ENCODE measurements around the gene ACYP2.

ACYP2 gene

GRCh38 chr2:54342603-54343002 is 227.2 kb downstream of the ACYP2 start:
- TF ChIP-seq CTCF (IDR thresholded peaks at IDR 0.05; ENCODE audit: insufficient read depth, low read length, poor library complexity, severe bottlenecking) (no peak), EZH2phosphoT487 (conservative IDR thresholded peaks at IDR 0.05; ENCODE audit: low read length) (no peak)
- Histone ChIP-seq H3K4me2 (ENCODE audit: low read depth, low read length, poor library complexity, severe bottlenecking) (no peak overlapping the region), H2AFZ (ENCODE audit: low read depth, low read length, severe bottlenecking) (no peak overlapping the region), H3K27ac (ENCODE audit: low read depth, low read length) (no peak overlapping the region), H3K27me3 (ENCODE audit: low read length) (no peaks in the 10 kb centered on the region), H3K36me3 (ENCODE audit: low read length) (no peaks in the 10 kb centered on the region), H3F3A (ENCODE audit: insufficient read depth) (no peaks in the 10 kb centered on the region), H3K9ac (ENCODE audit: low read length) (no peak overlapping the region), H3K9me2 (replicated peaks; ENCODE audit: insufficient read depth, low read length) (no peaks in the 10 kb centered on the region), H3K9me3 (ENCODE audit: insufficient read depth, low read length) (no peaks in the 10 kb centered on the region), H4K20me1 (ENCODE audit: low read depth, low read length) (no peaks in the 10 kb centered on the region), H3K79me2 (ENCODE audit: insufficient read depth, low read length) (no peaks in the 10 kb centered on the region), H3K4me3 (ENCODE audit: insufficient read depth, low read length, poor library complexity, severe bottlenecking) (no peak overlapping the region)

- Histone ChIP-seq H3F3A (ENCODE audit: insufficient read depth) (no peaks in the 10 kb centered on the region), H3K4me2 (ENCODE audit: low read depth, low read length, poor library complexity, severe bottlenecking) (no peak overlapping the region), H3K27me3 (ENCODE audit: low read length) (no peaks in the 10 kb centered on the region), H3K27ac (ENCODE audit: low read depth, low read length) (no peak overlapping the region), H3K9ac (ENCODE audit: low read length) (no peak overlapping the region), H3K36me3 (ENCODE audit: low read length) (no peaks in the 10 kb centered on the region), H2AFZ (ENCODE audit: low read depth, low read length, severe bottlenecking) (no peak overlapping the region), H3K9me3 (ENCODE audit: insufficient read depth, low read length) (no peaks in the 10 kb centered on the region), H3K79me2 (ENCODE audit: insufficient read depth, low read length) (no peaks in the 10 kb centered on the region), H3K9me2 (replicated peaks; ENCODE audit: insufficient read depth, low read length) (no peaks in the 10 kb centered on the region), H3K4me3 (ENCODE audit: insufficient read depth, low read length, poor library complexity, severe bottlenecking) (no peak overlapping the region), H4K20me1 (ENCODE audit: low read depth, low read length) (no peaks in the 10 kb centered on the region)
- TF ChIP-seq EZH2phosphoT487 (conservative IDR thresholded peaks at IDR 0.05; ENCODE audit: low read length): no peak
These were observed 232.2 kb downstream of the ACYP2 start for GRCh38 chr2:54347622-54348021.

- no peak for TF ChIP-seq CTCF (IDR thresholded peaks at IDR 0.05; ENCODE audit: insufficient read depth, low read length, poor library complexity, severe bottlenecking)
- no peak for TF ChIP-seq EZH2phosphoT487 (conservative IDR thresholded peaks at IDR 0.05; ENCODE audit: low read length)
These were observed 233.2 kb downstream of the ACYP2 start for GRCh38 chr2:54348646-54349045.

GRCh38 chr2:54350426-54350825 is 235.0 kb downstream of the ACYP2 start:
- H3K9me3 ChIP-seq (ENCODE audit: insufficient read depth, low read length): no peaks in the 10 kb centered on the region
- no peak overlapping the region for H3K4me3 ChIP-seq (ENCODE audit: insufficient read depth, low read length, poor library complexity, severe bottlenecking)
- no peak overlapping the region for H3K27ac ChIP-seq (ENCODE audit: low read depth, low read length)
- no peaks in the 10 kb centered on the region for H3K79me2 ChIP-seq (ENCODE audit: insufficient read depth, low read length)
- no peak overlapping the region for H3K4me2 ChIP-seq (ENCODE audit: low read depth, low read length, poor library complexity, severe bottlenecking)
- no peak overlapping the region for H3K9ac ChIP-seq (ENCODE audit: low read length)
- no peaks in the 10 kb centered on the region for H3K9me2 ChIP-seq (replicated peaks; ENCODE audit: insufficient read depth, low read length)
- H3K36me3 ChIP-seq (ENCODE audit: low read length): no peaks in the 10 kb centered on the region
- no peak for TF ChIP-seq CTCF (IDR thresholded peaks at IDR 0.05; ENCODE audit: insufficient read depth, low read length, poor library complexity, severe bottlenecking)
- TF ChIP-seq EZH2phosphoT487 (conservative IDR thresholded peaks at IDR 0.05; ENCODE audit: low read length): no peak
- H3K27me3 ChIP-seq (ENCODE audit: low read length): no peaks in the 10 kb centered on the region
- no peaks in the 10 kb centered on the region for H3F3A ChIP-seq (ENCODE audit: insufficient read depth)
- H4K20me1 ChIP-seq (ENCODE audit: low read depth, low read length): no peaks in the 10 kb centered on the region
- H2AFZ ChIP-seq (ENCODE audit: low read depth, low read length, severe bottlenecking): no peak overlapping the region

More at GRCh38 chr2:54348646-54349045, 233.2 kb downstream of the ACYP2 start:
- Histone ChIP-seq H3K9me2 (replicated peaks; ENCODE audit: insufficient read depth, low read length) (no peaks in the 10 kb centered on the region), H3K9ac (ENCODE audit: low read length) (no peak overlapping the region), H4K20me1 (ENCODE audit: low read depth, low read length) (no peaks in the 10 kb centered on the region), H3K27me3 (ENCODE audit: low read length) (no peaks in the 10 kb centered on the region), H3K36me3 (ENCODE audit: low read length) (no peaks in the 10 kb centered on the region), H2AFZ (ENCODE audit: low read depth, low read length, severe bottlenecking) (no peak overlapping the region), H3K9me3 (ENCODE audit: insufficient read depth, low read length) (no peaks in the 10 kb centered on the region), H3K4me3 (ENCODE audit: insufficient read depth, low read length, poor library complexity, severe bottlenecking) (no peak overlapping the region), H3F3A (ENCODE audit: insufficient read depth) (no peaks in the 10 kb centered on the region), H3K4me2 (ENCODE audit: low read depth, low read length, poor library complexity, severe bottlenecking) (no peak overlapping the region), H3K79me2 (ENCODE audit: insufficient read depth, low read length) (no peaks in the 10 kb centered on the region), H3K27ac (ENCODE audit: low read depth, low read length) (no peak overlapping the region)
